ENCODE measurements around the gene MARCHF5. TPM values are rescaled to one million over a fixed set of nuclear protein-coding genes. Genes with fewer than 3 reads are reported as not detected.
A peak's percentile ranks its signal among the peaks of the same experiment; 100 is the strongest.
"Not testable (repeated sequence)": the region's sequence is repeated elsewhere in the genome, so short reads cannot be mapped to it uniquely, and the experiment has no call there.

MARCHF5 gene
- total RNA-seq, 2 experiments from 2014 or later = 33.5 to 36.1 TPM

- ChIA-PET POLR2A (no interaction called here), CTCF (no interaction called here)
- intact Hi-C loops (cut with DNase I, micrococcal nuclease) = no loop called here
- DNase-seq = peak in 3 of 14 experiments; percentile 9 to 25 (median 11)
- H3K36me3 Mint-ChIP-seq (ENCODE audit: low read depth) = no peaks in the 10 kb centered on the region
- Histone ChIP-seq H3K27ac (ENCODE audit: low read depth in 1 of 2, low read length in 2 of 2) (no peak overlapping the region), H3K36me3 (ENCODE audit: insufficient read depth, low read length) (no peaks in the 10 kb centered on the region), H3K4me3 (ENCODE audit: low read length) (no peak overlapping the region), H3K9me3 (ENCODE audit: control insufficient read depth in 1 of 2, insufficient read depth in 1 of 2, low read length in 2 of 2) (no peaks in the 10 kb centered on the region), H3K27me3 (ENCODE audit: control insufficient read depth in 1 of 2, insufficient read depth in 2 of 2, low read length in 2 of 2) (peaks cover 2 to 3% of the 10 kb centered on the region in 2 experiments), H3K4me1 (ENCODE audit: insufficient read depth, low read length) (no peaks in the 10 kb centered on the region)
- no peak overlapping the region for H3K27ac Mint-ChIP-seq
- ATAC-seq (ENCODE audit: poor library complexity) = no peak
- no peak overlapping the region for H3K4me3 Mint-ChIP-seq
- H3K9me3 Mint-ChIP-seq = no peaks in the 10 kb centered on the region
- no peaks in the 10 kb centered on the region for H3K4me1 Mint-ChIP-seq (ENCODE audit: low read depth)
- TF ChIP-seq CTCF (IDR thresholded peaks at IDR 0.05) = no peak
- H3K27me3 Mint-ChIP-seq = peaks cover 17% of the 10 kb centered on the region
Measured at GRCh38 chr10:92387289-92387940, 96.4 kb downstream of the MARCHF5 start.

GRCh38 chr10:92393173-92393572 lies 102.2 kb downstream of the MARCHF5 start:
- POLR2A ChIA-PET; CTCF ChIA-PET; intact Hi-C loops (cut with DNase I, micrococcal nuclease); H3K27ac Mint-ChIP-seq; H3K27ac ChIP-seq (ENCODE audit: low read depth in 1 of 2, low read length in 2 of 2); H3K9me3 Mint-ChIP-seq; H3K9me3 ChIP-seq (ENCODE audit: control insufficient read depth in 1 of 2, insufficient read depth in 1 of 2, low read length in 2 of 2); DNase-seq; H3K4me3 ChIP-seq (ENCODE audit: low read length); ATAC-seq (ENCODE audit: poor library complexity); H3K36me3 Mint-ChIP-seq (ENCODE audit: low read depth); H3K36me3 ChIP-seq (ENCODE audit: insufficient read depth, low read length); H3K4me1 Mint-ChIP-seq (ENCODE audit: low read depth); H3K27me3 ChIP-seq (ENCODE audit: control insufficient read depth in 1 of 2, insufficient read depth in 2 of 2, low read length in 2 of 2); H3K4me3 Mint-ChIP-seq; H3K4me1 ChIP-seq (ENCODE audit: insufficient read depth, low read length): not testable (repeated sequence)
- H3K27me3 Mint-ChIP-seq = peaks cover 12% of the 10 kb centered on the region

GRCh38 chr10:92395271-92395670 lies 104.3 kb downstream of the MARCHF5 start:
- DNase-seq (no peak), ATAC-seq (ENCODE audit: poor library complexity) (no peak)
- H3K27me3 Mint-ChIP-seq = peaks cover 4% of the 10 kb centered on the region
- no peak overlapping the region for H3K27ac ChIP-seq (ENCODE audit: low read depth in 1 of 2, low read length in 2 of 2)
- H3K36me3 Mint-ChIP-seq (ENCODE audit: low read depth) = no peaks in the 10 kb centered on the region
- ChIA-PET POLR2A (no interaction called here), CTCF (no interaction called here)
- no peaks in the 10 kb centered on the region for H3K4me1 ChIP-seq (ENCODE audit: insufficient read depth, low read length)
- H3K4me1 Mint-ChIP-seq (ENCODE audit: low read depth) = no peaks in the 10 kb centered on the region
- no peak for TF ChIP-seq CTCF (IDR thresholded peaks at IDR 0.05)
- no peak overlapping the region for H3K4me3 Mint-ChIP-seq
- peaks cover 0 to 13% of the 10 kb centered on the region in 2 experiments for H3K9me3 ChIP-seq (ENCODE audit: control insufficient read depth in 1 of 2, insufficient read depth in 1 of 2, low read length in 2 of 2)
- no peaks in the 10 kb centered on the region for H3K36me3 ChIP-seq (ENCODE audit: insufficient read depth, low read length)
- H3K9me3 Mint-ChIP-seq = no peaks in the 10 kb centered on the region
- no peaks in the 10 kb centered on the region for H3K27me3 ChIP-seq (ENCODE audit: control insufficient read depth in 1 of 2, insufficient read depth in 2 of 2, low read length in 2 of 2)
- no peak overlapping the region for H3K4me3 ChIP-seq (ENCODE audit: low read length)
- no peak overlapping the region for H3K27ac Mint-ChIP-seq
- intact Hi-C loops (cut with DNase I, micrococcal nuclease) = no loop called here

- POLR2A ChIA-PET, H3K27ac Mint-ChIP-seq, H3K4me3 Mint-ChIP-seq: not testable (repeated sequence)
Measured at GRCh38 chr10:92402234-92402633, 111.3 kb downstream of the MARCHF5 start.

More at GRCh38 chr10:92402234-92402633, 111.3 kb downstream of the MARCHF5 start:
- H3K36me3 ChIP-seq (ENCODE audit: insufficient read depth, low read length); H3K36me3 Mint-ChIP-seq (ENCODE audit: low read depth); CTCF ChIA-PET; H3K27me3 ChIP-seq (ENCODE audit: control insufficient read depth in 1 of 2, insufficient read depth in 2 of 2, low read length in 2 of 2); intact Hi-C loops (cut with DNase I, micrococcal nuclease); H3K27me3 Mint-ChIP-seq; DNase-seq; H3K4me1 Mint-ChIP-seq (ENCODE audit: low read depth); H3K4me1 ChIP-seq (ENCODE audit: insufficient read depth, low read length); H3K27ac ChIP-seq (ENCODE audit: low read depth in 1 of 2, low read length in 2 of 2); H3K4me3 ChIP-seq (ENCODE audit: low read length); H3K9me3 Mint-ChIP-seq; ATAC-seq (ENCODE audit: poor library complexity): not testable (repeated sequence)
- peaks cover 0 to 13% of the 10 kb centered on the region in 2 experiments for H3K9me3 ChIP-seq (ENCODE audit: control insufficient read depth in 1 of 2, insufficient read depth in 1 of 2, low read length in 2 of 2)

Other genes starting within 250 kb of the MARCHF5 start
- gene CPEB3, start 89 bp upstream of the MARCHF5 start, total RNA-seq = 1 to 10 TPM; 1.2 to 1.3 TPM